ENCODE results near the gene TNFRSF13B.

Gene TNFRSF13B

GRCh38 chr17:16944334-16945135 lies 27.4 kb downstream of the TNFRSF13B start:
- TF ChIP-seq, protein P1, sequence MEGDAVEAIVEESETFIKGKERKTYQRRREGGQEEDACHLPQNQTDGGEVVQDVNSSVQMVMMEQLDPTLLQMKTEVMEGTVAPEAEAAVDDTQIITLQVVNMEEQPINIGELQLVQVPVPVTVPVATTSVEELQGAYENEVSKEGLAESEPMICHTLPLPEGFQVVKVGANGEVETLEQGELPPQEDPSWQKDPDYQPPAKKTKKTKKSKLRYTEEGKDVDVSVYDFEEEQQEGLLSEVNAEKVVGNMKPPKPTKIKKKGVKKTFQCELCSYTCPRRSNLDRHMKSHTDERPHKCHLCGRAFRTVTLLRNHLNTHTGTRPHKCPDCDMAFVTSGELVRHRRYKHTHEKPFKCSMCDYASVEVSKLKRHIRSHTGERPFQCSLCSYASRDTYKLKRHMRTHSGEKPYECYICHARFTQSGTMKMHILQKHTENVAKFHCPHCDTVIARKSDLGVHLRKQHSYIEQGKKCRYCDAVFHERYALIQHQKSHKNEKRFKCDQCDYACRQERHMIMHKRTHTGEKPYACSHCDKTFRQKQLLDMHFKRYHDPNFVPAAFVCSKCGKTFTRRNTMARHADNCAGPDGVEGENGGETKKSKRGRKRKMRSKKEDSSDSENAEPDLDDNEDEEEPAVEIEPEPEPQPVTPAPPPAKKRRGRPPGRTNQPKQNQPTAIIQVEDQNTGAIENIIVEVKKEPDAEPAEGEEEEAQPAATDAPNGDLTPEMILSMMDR (IDR thresholded peaks at IDR 0.05; ENCODE audit: unreplicated experiment in 3 of 3), result no peak
- no peak overlapping the region for H3K27ac Mint-ChIP-seq
- peaks cover 22% of the 10 kb centered on the region for H3K9me3 Mint-ChIP-seq
- no peak overlapping the region for H3K4me3 Mint-ChIP-seq
- peaks cover 23% of the 10 kb centered on the region for H3K27me3 Mint-ChIP-seq (ENCODE audit: low read depth)
- H3K4me1 Mint-ChIP-seq, result peaks cover 7% of the 10 kb centered on the region
- no peaks in the 10 kb centered on the region for H3K36me3 Mint-ChIP-seq (ENCODE audit: low read depth)

- no peaks in the 10 kb centered on the region for H3K36me3 Mint-ChIP-seq (ENCODE audit: low read depth)
- H3K27ac Mint-ChIP-seq, result no peak overlapping the region
- H3K4me1 Mint-ChIP-seq, result peaks cover 7% of the 10 kb centered on the region
- H3K27me3 Mint-ChIP-seq (ENCODE audit: low read depth), result peaks cover 26% of the 10 kb centered on the region
- peaks cover 17% of the 10 kb centered on the region for H3K9me3 Mint-ChIP-seq
- no peak overlapping the region for H3K4me3 Mint-ChIP-seq
- TF ChIP-seq, protein P1 (IDR thresholded peaks at IDR 0.05; ENCODE audit: unreplicated experiment in 3 of 3), result no peak
These were observed 28.2 kb downstream of the TNFRSF13B start for GRCh38 chr17:16943541-16944333.

DNA sequence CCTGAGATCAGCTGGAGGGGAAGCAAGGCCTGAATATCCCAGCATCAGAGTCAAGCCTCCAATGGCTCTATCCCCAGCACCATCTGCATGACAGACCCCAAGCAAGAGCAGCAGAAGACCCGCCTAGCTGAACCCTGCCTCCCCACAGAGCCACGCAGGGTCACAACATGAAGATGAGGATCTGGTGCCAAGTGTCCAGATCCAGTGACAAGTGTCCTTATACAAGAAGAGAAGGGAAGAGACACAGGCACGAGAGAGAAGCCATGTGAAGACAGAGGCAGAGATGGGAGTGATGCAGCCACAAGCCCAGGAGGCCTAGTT lies 28.9 kb downstream of the TNFRSF13B start:
- peaks cover 13% of the 10 kb centered on the region for H3K9me3 Mint-ChIP-seq
- peaks cover 7% of the 10 kb centered on the region for H3K4me1 Mint-ChIP-seq
- no peak overlapping the region for H3K4me3 Mint-ChIP-seq
- peaks cover 34% of the 10 kb centered on the region for H3K27me3 Mint-ChIP-seq (ENCODE audit: low read depth)
- TF ChIP-seq, protein P1 (IDR thresholded peaks at IDR 0.05; ENCODE audit: unreplicated experiment in 3 of 3), result no peak
- H3K27ac Mint-ChIP-seq, result no peak overlapping the region
- H3K36me3 Mint-ChIP-seq (ENCODE audit: low read depth), result no peaks in the 10 kb centered on the region

GRCh38 chr17:16942141-16943031 lies 29.5 kb downstream of the TNFRSF13B start:
- TF ChIP-seq, protein P1 (IDR thresholded peaks at IDR 0.05; ENCODE audit: unreplicated experiment in 3 of 3), result no peak

GRCh38 chr17:16941072-16942036 lies 30.6 kb downstream of the TNFRSF13B start:
- Mint-ChIP-seq H3K27ac (no peak overlapping the region), H3K27me3 (ENCODE audit: low read depth) (peaks cover 34% of the 10 kb centered on the region), H3K9me3 (peaks cover 2% of the 10 kb centered on the region), H3K36me3 (ENCODE audit: low read depth) (no peaks in the 10 kb centered on the region), H3K4me3 (no peak overlapping the region), H3K4me1 (peaks cover 7% of the 10 kb centered on the region)
- TF ChIP-seq, protein P1 (IDR thresholded peaks at IDR 0.05; ENCODE audit: unreplicated experiment in 3 of 3), result no peak

More at GRCh38 chr17:16942141-16943031, 29.5 kb downstream of the TNFRSF13B start:
- H3K36me3 Mint-ChIP-seq (ENCODE audit: low read depth), result no peaks in the 10 kb centered on the region
- H3K4me1 Mint-ChIP-seq, result peaks cover 7% of the 10 kb centered on the region
- H3K4me3 Mint-ChIP-seq, result no peak overlapping the region
- H3K27ac Mint-ChIP-seq, result no peak overlapping the region
- H3K27me3 Mint-ChIP-seq (ENCODE audit: low read depth), result peaks cover 34% of the 10 kb centered on the region
- peaks cover 8% of the 10 kb centered on the region for H3K9me3 Mint-ChIP-seq
